Psoas muscle (tissue), 8 donors: ENCODE results near the gene MIB1. TPM values are rescaled to one million over a fixed set of nuclear protein-coding genes. Genes with fewer than 3 reads are reported as not detected.

ENCODE experiments used
- ATAC-seq, 4 donors: fragments of 200-7000 bp; cut with Tn5 transposase; one replicate each; pipeline ENCODE4 v1.9.1; 2020; ENCODE audit warnings: moderate library complexity in 3 of 4, mild to moderate bottlenecking in 2 of 4
- DNase-seq, 2 donors: peaks; one replicate each; pipeline ENCODE4 v3.0.0-alpha.2; 2020
- H3K27ac ChIP-seq: fragments of 200-600 bp; one replicate; pipeline ENCODE4 v1.8.0; 2022
- H3K27me3 ChIP-seq, 3 donors: fragments of 200-600 bp in 1 of 3; one replicate each; pipeline versions ENCODE4 v1.6.1 to v1.8.0; 2013 to 2022; ENCODE audit warnings: low read length in 2 of 3, mild to moderate bottlenecking in 2 of 3, moderate library complexity in 1 of 3; ENCODE audit not compliant: insufficient read depth in 3 of 3
- H3K36me3 ChIP-seq, 2 donors: fragments of 200-600 bp in 1 of 2; one replicate each; pipeline versions ENCODE4 v1.6.1 to v1.8.0; 2013 to 2022; ENCODE audit warnings: low read depth in 1 of 2, mild to moderate bottlenecking in 1 of 2, moderate library complexity in 1 of 2; ENCODE audit not compliant: insufficient read depth in 1 of 2
- H3K4me1 ChIP-seq: fragments of 200-600 bp; one replicate; pipeline ENCODE4 v1.8.0; 2022
- H3K4me3 ChIP-seq: fragments of 200-600 bp; one replicate; pipeline ENCODE4 v1.8.0; 2022; ENCODE audit warnings: mild to moderate bottlenecking
- H3K9me3 ChIP-seq: fragments of 200-600 bp; one replicate; pipeline ENCODE4 v1.8.0; 2022
- CTCF ChIP-seq: fragments of 200-600 bp; IDR thresholded peaks from one replicate; pipeline ENCODE4 v1.8.0; 2022; ENCODE audit warnings: antibody characterized with exemption
- WGBS, 3 donors: extraction: QIAGEN DNeasy Blood & Tissue Kit; methylation state at CpG; one replicate each; pipeline versions ENCODE4 v1.1.6 to v1.1.7; 2013; 5-methylcytosine and 5-hydroxymethylcytosine counted together
- intact Hi-C, 2 donors: fragments of 100-400 bp; cut with DNase I; formaldehyde crosslinking; loops; one replicate each; pipeline versions ENCODE4 v1.11.0 to v1.14.2; 2022
- polyA plus RNA-seq, 3 donors: library from polyadenylated mRNA; stranded (reverse); fragments of 200-250 nt; gene quantifications; one replicate each; pipeline ENCODE4 v1.2.3, GENCODE V29; 2013
- total RNA-seq, 4 donors: library from RNA; stranded (reverse); fragmentation: NEBNext Ultra II Directional in 2 of 4; extraction: Animal tissue kit (Norgen Biotek cat#: 25700) in 2 of 4; gene quantifications; one replicate each; pipeline versions ENCODE4 v1.2.1 to v1.2.4, GENCODE V29; 2021 to 2023
- donor health status: healthy with polysubstance abuse.
- donor health status: DM: no; HTN: no; CAD: no; lungs with moderate emphysema.
- donor health status: Bipolar disorder and iron deficiency.
- donor health status: healthy.
- donor health status: DM: yes; HTN: yes; CAD: no.
- donor health status: DM: no; HTN: no; CAD: no.
- donor health status: DM: no; HTN: no; CAD: no.
- donor health status: DM: yes; HTN: yes; CAD: no.

Gene MIB1
- total and polyA plus RNA-seq, 7 donors, result 2.1 to 21.3 (median 16.1) TPM

GRCh38 chr18:21760321-21760720 is 19.7 kb downstream of the MIB1 start:
- Histone ChIP-seq H3K27ac (no peak overlapping the region), H3K27me3 (no peaks in the 10 kb centered on the region), H3K4me1 (peaks cover 28% of the 10 kb centered on the region), H3K9me3 (no peaks in the 10 kb centered on the region), H3K36me3 (no peaks in the 10 kb centered on the region), H3K4me3 (no peak overlapping the region)
- no peak for ATAC-seq
- no peak for DNase-seq
- intact Hi-C loops, result no loop called here
- TF ChIP-seq CTCF, result no peak

- no peak for TF ChIP-seq CTCF
- Histone ChIP-seq H3K9me3 (no peaks in the 10 kb centered on the region), H3K27ac (no peak overlapping the region), H3K4me1 (peaks cover 28% of the 10 kb centered on the region), H3K27me3 (no peaks in the 10 kb centered on the region), H3K36me3 (peaks cover 0 to 10% of the 10 kb centered on the region in 2 donors), H3K4me3 (no peak overlapping the region)
- 64 to 74% (median 72%) methylated on average over 6 of the region's 6 CpGs for WGBS, 3 donors
- DNase-seq, result no peak
- intact Hi-C loops, result no loop called here
- ATAC-seq, result no peak
These were observed 21.0 kb downstream of the MIB1 start for GRCh38 chr18:21761471-21762115.

DNA sequence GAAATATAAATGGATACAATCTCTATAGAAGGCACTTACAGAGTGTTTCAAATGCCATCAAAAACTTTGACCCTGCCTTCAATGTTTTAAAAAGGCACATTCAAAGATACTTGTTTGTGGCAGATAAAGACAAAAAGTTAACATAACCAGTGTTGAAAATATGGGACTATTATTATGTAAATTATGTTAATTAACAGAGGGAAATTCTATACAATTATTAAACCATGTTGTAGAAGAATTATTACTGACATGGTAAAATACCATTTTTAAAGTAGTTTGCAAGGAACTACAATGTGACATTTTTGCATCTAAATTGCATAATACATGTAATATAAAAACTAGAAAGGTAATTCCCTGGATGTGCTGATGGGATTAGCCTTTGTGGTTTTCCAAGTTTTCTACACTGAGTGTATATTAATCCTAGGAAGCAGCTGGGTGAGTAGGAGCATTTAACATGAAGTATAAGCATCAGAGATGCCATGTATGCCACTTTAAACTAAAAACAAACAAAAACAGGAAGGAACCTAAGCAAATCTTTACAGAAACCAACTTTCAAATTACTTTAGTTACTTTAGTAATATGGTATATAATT is 21.7 kb downstream of the MIB1 start:
- DNase-seq (no peak), ATAC-seq (no peak)
- intact Hi-C loops, result no loop called here
- Histone ChIP-seq H3K27me3 (no peaks in the 10 kb centered on the region), H3K4me1 (peaks cover 28% of the 10 kb centered on the region), H3K4me3 (no peak overlapping the region), H3K36me3 (peaks cover 0 to 17% of the 10 kb centered on the region in 2 donors), H3K27ac (no peak overlapping the region), H3K9me3 (no peaks in the 10 kb centered on the region)
- no peak for TF ChIP-seq CTCF

DNA sequence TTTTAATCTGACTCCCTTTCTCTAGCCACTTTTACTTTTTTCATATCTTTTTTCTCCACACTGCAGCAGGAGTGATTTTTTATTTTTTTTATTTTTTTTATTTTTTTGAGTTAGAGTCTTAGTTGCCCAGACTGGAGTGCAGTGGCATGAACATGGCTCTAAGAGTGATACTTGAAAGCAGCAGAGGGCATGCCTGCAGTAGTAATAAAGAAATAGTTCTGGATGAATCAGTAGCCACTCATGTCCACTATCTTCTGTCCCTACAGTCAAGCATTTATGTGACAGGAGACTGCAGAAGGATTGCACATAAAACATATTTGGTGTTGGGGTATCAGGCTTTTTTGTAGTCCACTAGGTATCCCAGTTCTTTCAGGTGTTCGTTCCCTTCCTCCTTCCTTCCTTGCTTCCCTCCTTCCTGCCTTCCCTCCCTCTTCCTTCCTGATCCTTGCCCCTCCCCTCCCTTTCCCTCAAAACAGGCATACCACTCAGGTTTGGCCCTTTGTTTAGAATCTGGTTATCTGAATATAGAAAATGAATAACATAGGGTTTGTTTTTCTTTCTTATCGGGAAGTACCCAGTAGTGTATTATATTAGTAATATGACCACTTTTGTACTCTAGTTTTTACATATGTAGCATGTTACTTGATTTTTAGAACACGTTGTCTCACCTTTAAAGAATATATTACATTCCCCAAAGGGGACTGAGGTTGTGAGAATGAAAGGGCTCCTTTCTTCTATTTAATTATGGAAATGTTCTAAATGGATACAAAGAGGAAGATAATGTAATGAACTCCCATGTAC is 23.5 kb downstream of the MIB1 start:
- WGBS, 3 donors, result 80 to 82% (median 82%) methylated on average over 3 of the region's 3 CpGs

More for the DNA sequence above, 23.5 kb downstream of the MIB1 start:
- DNase-seq (no peak), ATAC-seq (peak in 3 of 4 donors; percentile 53 to 59 (median 55))
- intact Hi-C loops, result no loop called here
- Histone ChIP-seq H3K4me1 (peaks cover 28% of the 10 kb centered on the region), H3K9me3 (no peaks in the 10 kb centered on the region), H3K27ac (no peak overlapping the region), H3K4me3 (no peak overlapping the region), H3K36me3 (peaks cover 0 to 34% of the 10 kb centered on the region in 2 donors), H3K27me3 (no peaks in the 10 kb centered on the region)
- no peak for TF ChIP-seq CTCF
